Gastrocnemius medialis (tissue), 4 donors: ENCODE measurements around the gene TMEM229B.

ENCODE experiments used
- CTCF ChIP-seq, 5 experiments: fragments of 450-650 bp in 3 of 5; fragments of 200-600 bp in 2 of 5; sonication (generic) in 2 of 5; IDR thresholded peaks in 4 of 5; conservative IDR thresholded peaks in 1 of 5; 1 replicate in 4 of 5; 2 replicates in 1 of 5; pipeline ENCODE4 v1.5.1; 2016 to 2019; ENCODE audit warnings: antibody characterized with exemption in 5 of 5, mild to moderate bottlenecking in 3 of 5, moderate library complexity in 3 of 5
- POLR2A ChIP-seq, 2 donors: fragments of 450-650 bp; IDR thresholded peaks; one replicate each; pipeline ENCODE4 v1.6.1; 2017; ENCODE audit warnings: antibody characterized with exemption in 2 of 2, mild to moderate bottlenecking in 2 of 2, moderate library complexity in 2 of 2

- no peak for TF ChIP-seq CTCF (IDR thresholded peaks at IDR 0.05 in 4 of 5, conservative IDR thresholded peaks at IDR 0.05 in 1 of 5)
- TF ChIP-seq POLR2A (IDR thresholded peaks at IDR 0.05): no peak
Measured at GRCh38 chr14:67421356-67422224, 66.9 kb downstream of the TMEM229B start.
